ENCODE measurements around the gene SPAG17. TPM values are rescaled to one million over a fixed set of nuclear protein-coding genes. Genes with fewer than 3 reads are reported as not detected.

SPAG17 gene
- total and polyA plus RNA-seq, 2 donors (not counting 1 experiment from before 2014, with no cell fraction given): 0.01 to 0.33 TPM

- Histone ChIP-seq H3K36me3 (ENCODE audit: control insufficient read depth, insufficient read depth, low read length) (no peaks in the 10 kb centered on the region), H3K79me2 (ENCODE audit: control insufficient read depth, insufficient read depth, low read length) (no peaks in the 10 kb centered on the region), H2AFZ (ENCODE audit: low read length) (no peak overlapping the region), H3K4me3 (replicated peaks in 1 of 4; ENCODE audit: control extremely low read depth in 1 of 4, insufficient read depth in 1 of 4, low read depth in 3 of 4, low read length in 4 of 4) (no peak overlapping the region), H4K20me1 (ENCODE audit: control insufficient read depth, extremely low read depth, insufficient read depth, low read length) (no peaks in the 10 kb centered on the region), H3K27ac (ENCODE audit: insufficient read depth, low read length) (no peak overlapping the region), H3K9me3 (ENCODE audit: control insufficient read depth, insufficient read depth, low read depth, low read length) (no peaks in the 10 kb centered on the region), H3K4me1 (ENCODE audit: control insufficient read depth, extremely low read depth, insufficient read depth, low read length) (no peaks in the 10 kb centered on the region), H3K27me3 (ENCODE audit: control insufficient read depth, insufficient read depth, low read length) (no peaks in the 10 kb centered on the region), H3K4me2 (ENCODE audit: extremely low read depth, insufficient read depth, low read length) (no peak overlapping the region), H3K9ac (ENCODE audit: insufficient read depth, low read length) (no peak overlapping the region)
- no peak for DNase-seq (ENCODE audit: low read depth in 2 of 2)
- TF ChIP-seq EZH2 (IDR thresholded peaks at IDR 0.05; ENCODE audit: low read length, missing control alignments) (no peak), CTCF (conservative IDR thresholded peaks at IDR 0.05 in 1 of 2, IDR thresholded peaks at IDR 0.05 in 1 of 2; ENCODE audit: low read depth in 1 of 2, low read length in 2 of 2) (no peak)
These were observed 7.0 kb downstream of the SPAG17 start for GRCh38 chr1:118177998-118178397.

GRCh38 chr1:118169016-118169415, 16.0 kb downstream of the SPAG17 start:
- H3K9me3 ChIP-seq (ENCODE audit: control insufficient read depth, insufficient read depth, low read depth, low read length): no peaks in the 10 kb centered on the region
- H3K27ac ChIP-seq (ENCODE audit: insufficient read depth, low read length): no peak overlapping the region

GRCh38 chr1:118160806-118161205, 24.2 kb downstream of the SPAG17 start:
- no peak overlapping the region for H3K9ac ChIP-seq (ENCODE audit: insufficient read depth, low read length)

More at GRCh38 chr1:118169016-118169415, 16.0 kb downstream of the SPAG17 start:
- Histone ChIP-seq H3K36me3 (ENCODE audit: control insufficient read depth, insufficient read depth, low read length) (no peaks in the 10 kb centered on the region), H4K20me1 (ENCODE audit: control insufficient read depth, extremely low read depth, insufficient read depth, low read length) (no peaks in the 10 kb centered on the region), H3K9ac (ENCODE audit: insufficient read depth, low read length) (no peak overlapping the region), H3K4me3 (replicated peaks in 1 of 4; ENCODE audit: control extremely low read depth in 1 of 4, insufficient read depth in 1 of 4, low read depth in 3 of 4, low read length in 4 of 4) (no peak overlapping the region), H3K27me3 (ENCODE audit: control insufficient read depth, insufficient read depth, low read length) (no peaks in the 10 kb centered on the region), H3K79me2 (ENCODE audit: control insufficient read depth, insufficient read depth, low read length) (no peaks in the 10 kb centered on the region), H3K4me2 (ENCODE audit: extremely low read depth, insufficient read depth, low read length) (no peak overlapping the region), H3K4me1 (ENCODE audit: control insufficient read depth, extremely low read depth, insufficient read depth, low read length) (no peaks in the 10 kb centered on the region), H2AFZ (ENCODE audit: low read length) (no peak overlapping the region)
- TF ChIP-seq CTCF (conservative IDR thresholded peaks at IDR 0.05 in 1 of 2, IDR thresholded peaks at IDR 0.05 in 1 of 2; ENCODE audit: low read depth in 1 of 2, low read length in 2 of 2) (no peak), EZH2 (IDR thresholded peaks at IDR 0.05; ENCODE audit: low read length, missing control alignments) (no peak)
- no peak for DNase-seq (ENCODE audit: low read depth in 2 of 2)

More at GRCh38 chr1:118160806-118161205, 24.2 kb downstream of the SPAG17 start:
- Histone ChIP-seq H3K36me3 (ENCODE audit: control insufficient read depth, insufficient read depth, low read length) (no peaks in the 10 kb centered on the region), H3K27me3 (ENCODE audit: control insufficient read depth, insufficient read depth, low read length) (no peaks in the 10 kb centered on the region), H3K79me2 (ENCODE audit: control insufficient read depth, insufficient read depth, low read length) (no peaks in the 10 kb centered on the region), H3K4me3 (replicated peaks in 1 of 4; ENCODE audit: control extremely low read depth in 1 of 4, insufficient read depth in 1 of 4, low read depth in 3 of 4, low read length in 4 of 4) (no peak overlapping the region), H3K9me3 (ENCODE audit: control insufficient read depth, insufficient read depth, low read depth, low read length) (no peaks in the 10 kb centered on the region), H2AFZ (ENCODE audit: low read length) (no peak overlapping the region), H3K27ac (ENCODE audit: insufficient read depth, low read length) (no peak overlapping the region), H3K4me2 (ENCODE audit: extremely low read depth, insufficient read depth, low read length) (no peak overlapping the region), H4K20me1 (ENCODE audit: control insufficient read depth, extremely low read depth, insufficient read depth, low read length) (no peaks in the 10 kb centered on the region), H3K4me1 (ENCODE audit: control insufficient read depth, extremely low read depth, insufficient read depth, low read length) (no peaks in the 10 kb centered on the region)
- TF ChIP-seq CTCF (conservative IDR thresholded peaks at IDR 0.05 in 1 of 2, IDR thresholded peaks at IDR 0.05 in 1 of 2; ENCODE audit: low read depth in 1 of 2, low read length in 2 of 2) (no peak), EZH2 (IDR thresholded peaks at IDR 0.05; ENCODE audit: low read length, missing control alignments) (no peak)
- DNase-seq (ENCODE audit: low read depth in 2 of 2): no peak
